GM21360 (cell line): ENCODE results near the gene AOPEP.

Source experiments
- ATAC-seq: cut with Tn5 transposase; IDR thresholded peaks from one replicate; pipeline ENCODE4 v1.9.1; 2021; ENCODE audit warnings: mild to moderate bottlenecking, moderate library complexity; ENCODE audit not compliant: unreplicated experiment

Gene AOPEP

GRCh38 chr9:95090023-95090791 is 363.7 kb downstream of the AOPEP start:
- ATAC-seq, result no peak

DNA sequence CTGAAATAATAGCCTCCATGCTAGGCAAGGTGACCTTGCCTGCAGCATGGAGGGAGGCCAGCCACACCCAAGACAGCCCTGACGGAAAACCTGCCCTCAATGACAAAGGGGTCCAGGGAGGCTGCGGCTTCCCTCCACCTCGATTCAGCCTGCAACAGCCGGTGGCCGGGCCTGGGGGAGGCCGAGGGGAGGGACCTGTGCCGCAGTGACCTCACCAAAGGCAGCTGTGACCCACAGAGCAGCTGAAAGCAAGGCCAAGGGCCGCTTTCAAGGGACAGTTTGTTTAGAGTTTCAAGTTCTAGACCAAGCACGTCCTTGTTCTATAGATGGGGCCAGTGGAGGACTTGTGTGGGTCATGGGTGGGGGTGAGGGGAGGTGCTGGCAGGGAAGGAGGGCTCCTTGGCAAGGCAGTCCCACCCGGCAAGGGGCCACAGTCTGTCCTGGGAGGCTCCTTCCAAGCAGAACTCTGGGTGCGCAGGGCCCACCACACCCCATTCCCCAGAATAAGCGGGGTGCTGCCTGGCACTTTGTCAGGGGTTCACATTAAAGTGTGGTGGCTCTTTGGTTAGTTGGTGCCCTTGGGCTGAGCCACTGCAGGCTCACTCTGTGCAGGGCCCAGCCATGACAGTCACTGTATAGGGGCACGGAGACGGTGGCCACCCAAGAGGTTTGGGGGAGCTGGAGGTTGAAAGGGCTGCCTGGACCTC is 364.5 kb downstream of the AOPEP start:
- ATAC-seq, result no peak

- no peak for ATAC-seq
These were observed 365.2 kb downstream of the AOPEP start for GRCh38 chr9:95091601-95092261.

GRCh38 chr9:95092262-95093072 is 366.0 kb downstream of the AOPEP start:
- ATAC-seq, result no peak

GRCh38 chr9:95093586-95093985 is 367.1 kb downstream of the AOPEP start:
- no peak for ATAC-seq

DNA sequence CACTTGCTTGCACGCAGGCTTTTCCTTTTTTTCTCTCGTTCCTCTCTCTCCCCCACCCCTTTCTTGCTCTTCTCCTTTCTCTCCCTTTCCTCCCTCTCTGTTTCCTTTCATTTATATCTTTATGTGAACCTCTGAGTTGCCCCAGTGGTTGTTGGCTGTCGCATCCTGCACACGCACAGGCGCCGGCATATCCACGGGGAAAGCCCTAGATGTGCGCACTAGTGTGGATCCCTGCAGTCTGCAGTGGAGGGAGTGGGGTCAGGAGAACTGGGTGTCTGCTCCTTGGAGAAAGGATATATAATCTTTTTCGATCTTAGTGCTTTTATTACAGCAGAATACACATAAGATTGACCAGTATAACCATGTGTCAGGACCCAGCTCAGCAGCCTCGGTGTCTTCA is 367.5 kb downstream of the AOPEP start:
- no peak for ATAC-seq

DNA sequence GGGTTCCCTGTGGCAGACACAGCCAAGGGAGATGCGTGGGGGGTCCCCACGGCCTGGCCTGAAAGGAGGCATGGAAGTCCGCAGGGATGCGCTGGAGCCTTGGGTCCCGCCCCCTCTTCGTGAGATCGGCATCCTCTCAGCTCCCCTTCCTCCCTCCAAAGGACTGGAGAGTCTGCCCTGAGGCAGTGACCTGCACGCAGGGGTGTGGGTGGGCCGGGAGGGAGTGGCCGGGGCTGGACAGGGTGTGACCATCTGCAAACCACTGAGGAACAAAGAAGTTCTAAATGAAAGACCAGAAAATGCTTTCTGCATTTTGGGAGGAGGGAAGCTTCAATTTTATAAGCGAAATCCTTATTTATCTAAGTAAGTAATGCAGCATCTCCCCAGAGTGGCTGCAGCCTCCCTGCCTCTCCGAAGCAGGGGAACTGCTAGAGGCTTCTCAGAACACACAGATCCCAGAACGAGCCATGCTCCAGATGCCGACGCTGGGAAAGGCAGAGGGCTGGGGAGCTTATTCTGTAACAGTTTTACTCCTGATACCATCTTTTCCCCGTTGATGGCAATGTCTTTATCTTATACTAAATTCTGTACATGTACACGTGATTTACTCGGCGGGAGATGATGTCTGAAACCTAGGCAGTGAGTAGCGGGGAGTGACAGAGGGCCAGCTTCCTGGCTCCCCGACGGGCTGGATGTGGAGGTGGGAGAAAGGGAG is 369.3 kb downstream of the AOPEP start:
- no peak for ATAC-seq

DNA sequence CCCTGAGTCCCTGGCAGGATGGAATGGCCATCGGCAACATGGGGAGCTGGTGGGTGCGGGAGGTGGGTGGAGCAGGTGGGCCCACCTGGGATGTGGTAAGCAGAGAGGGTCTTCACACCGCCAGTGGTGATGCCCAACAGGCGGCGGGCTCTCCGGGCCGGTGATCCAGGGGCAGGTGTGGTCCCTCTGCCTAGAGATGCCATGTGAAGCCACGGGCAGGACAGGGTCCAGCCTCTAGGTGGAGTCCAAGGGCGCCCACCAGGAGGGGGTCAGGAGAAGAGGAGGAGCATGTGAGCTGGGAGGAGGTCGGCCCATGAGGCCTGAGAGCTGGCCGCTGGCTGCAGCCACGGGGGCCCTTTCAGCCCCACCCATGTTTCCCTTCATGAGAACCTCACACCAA is 369.9 kb downstream of the AOPEP start:
- ATAC-seq, result no peak

DNA sequence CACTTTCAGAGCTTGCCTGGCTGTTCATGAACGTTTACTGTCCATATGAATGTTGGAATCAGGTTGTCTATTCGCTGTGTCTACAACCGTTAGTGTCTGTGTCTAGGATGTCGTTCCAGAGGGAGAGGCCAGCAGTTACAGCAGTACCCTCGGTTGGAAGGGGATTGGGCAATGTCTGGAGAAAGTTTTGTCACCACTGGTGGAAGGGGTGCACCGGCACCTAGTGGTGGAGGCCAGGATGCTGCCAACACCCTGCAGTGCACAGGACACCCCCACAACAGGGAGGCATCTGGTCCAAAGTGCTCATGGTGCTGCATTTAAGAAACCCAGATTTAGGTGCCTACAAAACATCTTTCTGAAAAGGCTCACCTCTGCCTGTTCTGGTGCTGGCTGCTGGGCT is 370.3 kb downstream of the AOPEP start:
- ATAC-seq, result no peak

- ATAC-seq, result no peak
These were observed 370.8 kb downstream of the AOPEP start for GRCh38 chr9:95097279-95097678.

GRCh38 chr9:95098391-95098921 is 372.0 kb downstream of the AOPEP start:
- no peak for ATAC-seq

DNA sequence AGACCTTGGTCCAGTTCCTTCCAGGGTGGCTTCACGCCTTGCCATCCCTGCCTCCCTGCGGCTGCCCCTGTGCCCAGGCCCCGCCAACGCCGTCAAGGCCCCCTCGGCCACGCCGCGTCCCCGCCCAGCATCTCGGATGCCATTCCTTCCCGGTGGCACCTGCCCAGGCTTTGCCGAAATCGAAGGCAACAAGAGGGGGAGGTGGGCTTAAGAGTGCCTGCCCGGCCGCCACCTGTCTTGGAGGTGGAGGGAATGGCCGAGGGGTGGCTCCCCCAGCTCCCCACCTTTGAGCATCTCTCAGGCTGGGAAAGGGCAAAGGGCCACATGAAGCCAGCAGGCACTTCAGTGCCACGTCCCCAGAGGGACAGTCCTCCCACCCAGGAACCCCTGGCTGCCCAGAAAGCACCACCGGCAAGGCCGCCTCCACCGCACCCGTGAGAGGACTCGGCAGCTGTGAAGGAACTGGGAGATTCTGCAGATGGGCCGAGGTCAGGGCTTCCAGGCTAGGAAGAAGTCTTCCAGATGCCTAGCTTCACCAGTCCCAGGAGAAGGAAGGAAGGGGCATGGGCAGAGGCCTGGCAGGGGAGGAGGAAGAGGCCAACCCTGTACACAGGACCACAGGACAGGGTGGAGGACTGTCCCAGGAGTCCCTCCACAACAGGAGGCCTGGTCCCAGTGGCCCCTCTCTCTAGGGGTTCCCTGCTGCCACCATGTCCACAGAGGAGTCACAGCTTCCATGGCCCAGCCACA is 373.0 kb downstream of the AOPEP start:
- no peak for ATAC-seq

DNA sequence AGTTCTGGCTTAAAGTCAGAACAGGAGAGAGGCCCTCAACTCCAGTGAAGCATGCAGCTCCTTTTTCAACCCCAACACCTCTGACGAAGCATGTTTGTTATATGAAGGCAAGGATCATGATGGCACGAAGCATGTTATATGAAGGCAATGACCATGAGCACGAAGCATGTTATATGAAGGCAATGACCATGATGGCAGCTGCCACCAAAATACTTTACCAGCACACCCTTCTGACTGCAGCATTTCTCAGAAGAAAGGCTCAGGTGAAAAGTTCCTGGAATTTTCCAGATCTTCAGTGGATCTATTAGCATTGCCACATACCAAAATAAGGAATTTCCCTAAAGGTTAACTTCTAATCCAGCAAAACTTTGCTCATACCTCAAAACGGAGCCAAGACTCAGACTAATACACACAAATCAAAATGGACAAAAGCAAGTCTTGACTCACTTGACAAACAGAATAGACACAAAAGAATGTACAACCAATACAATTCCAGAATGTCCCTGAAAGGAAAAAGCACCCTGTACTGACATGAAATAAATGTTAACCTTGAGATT is 373.6 kb downstream of the AOPEP start:
- ATAC-seq, result no peak

GRCh38 chr9:95101326-95101725 is 374.8 kb downstream of the AOPEP start:
- no peak for ATAC-seq

- ATAC-seq, result no peak
These were observed 375.5 kb downstream of the AOPEP start for GRCh38 chr9:95102001-95102433.

- no peak for ATAC-seq
These were observed 376.1 kb downstream of the AOPEP start for GRCh38 chr9:95102572-95102971.

GRCh38 chr9:95103281-95103771 is 376.8 kb downstream of the AOPEP start:
- ATAC-seq, result no peak

DNA sequence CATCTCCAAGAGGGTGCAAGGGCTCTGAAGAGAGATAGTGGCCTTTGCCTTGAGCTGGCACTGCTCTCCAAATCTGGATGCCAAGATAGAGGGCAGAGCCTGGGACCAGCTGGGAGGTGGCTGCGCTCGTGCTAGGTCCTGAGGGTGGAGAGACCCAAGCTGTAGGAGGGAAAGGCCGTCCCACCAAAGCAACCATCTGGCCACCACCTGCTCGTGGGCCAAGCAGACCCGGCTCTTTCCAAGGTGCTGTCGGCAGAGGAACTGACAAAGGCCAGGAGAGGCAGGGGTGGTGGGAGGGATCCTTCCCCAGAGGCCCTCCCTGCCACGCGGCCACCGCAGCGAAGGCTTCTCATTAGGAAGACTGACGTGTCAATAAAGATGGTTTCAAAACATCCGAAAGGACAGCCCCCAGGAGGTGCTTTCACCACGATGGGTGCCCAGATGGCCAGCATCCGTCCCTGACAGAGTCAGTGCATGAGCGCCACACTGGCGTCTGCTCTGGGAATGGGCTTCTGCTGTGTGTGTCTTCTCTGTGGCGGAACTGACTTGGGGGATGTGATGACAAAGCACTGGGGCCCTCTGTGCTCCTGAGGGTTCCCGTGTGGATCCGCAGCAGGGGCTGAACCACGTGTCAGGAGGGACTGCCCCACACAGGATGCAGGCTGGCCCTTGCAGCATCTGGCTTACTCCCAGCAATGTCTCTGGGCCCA is 377.5 kb downstream of the AOPEP start:
- no peak for ATAC-seq
